Measurements from ENCODE around the gene ALAD. TPM values are rescaled to one million over a fixed set of nuclear protein-coding genes. Genes with fewer than 3 reads are reported as not detected.
A peak's percentile ranks its signal among the peaks of the same experiment; 100 is the strongest.
"Not testable (repeated sequence)": the region's sequence is repeated elsewhere in the genome, so short reads cannot be mapped to it uniquely, and the experiment has no call there.

ALAD gene
- total RNA-seq (2014; rRNA removed; shearing (Covaris generic)) = 11.9 and 20.3 TPM in 2 replicates
- polyA plus RNA-seq (2015; cell fraction: cytosol; rRNA removed) = 8.3 TPM in 2 replicates
- 16.5 and 22.7 TPM in 2 replicates for polyA plus RNA-seq (2015; cell fraction: nucleus; rRNA removed)

- peak; percentile 98 for DNase-seq (ENCODE audit: low read depth)
Observed at GRCh38 chr9:113401027-113401792, at the start of gene ALAD. Gene ALAD, minus strand, starts transcription at chr9:113401284. Its CDS starts 7,725 bp downstream, at chr9:113393559.

- no peak for DNase-seq (ENCODE audit: low read depth)
Observed at GRCh38 chr9:113449376-113449775, 48.3 kb upstream of the ALAD start.

- DNase-seq (ENCODE audit: low read depth) = peak; percentile 59
Observed at GRCh38 chr9:113446323-113446740, 45.2 kb upstream of the ALAD start.

- no peak for DNase-seq (ENCODE audit: low read depth)
Observed at GRCh38 chr9:113444736-113445135, 43.7 kb upstream of the ALAD start.

- DNase-seq (ENCODE audit: low read depth) = not testable (repeated sequence)
Observed at GRCh38 chr9:113437716-113438115, 36.6 kb upstream of the ALAD start.

GRCh38 chr9:113436728-113437515 lies 35.8 kb upstream of the ALAD start:
- no peak for DNase-seq (ENCODE audit: low read depth)

GRCh38 chr9:113431191-113431590 lies 30.1 kb upstream of the ALAD start:
- DNase-seq (ENCODE audit: low read depth) = no peak

- DNase-seq (ENCODE audit: low read depth) = no peak
Observed at GRCh38 chr9:113428062-113428615, 27.1 kb upstream of the ALAD start.

- no peak for DNase-seq (ENCODE audit: low read depth)
Observed at GRCh38 chr9:113427629-113428028, 26.5 kb upstream of the ALAD start.

GRCh38 chr9:113426701-113427100 lies 25.6 kb upstream of the ALAD start:
- no peak for DNase-seq (ENCODE audit: low read depth)

GRCh38 chr9:113425072-113425471 lies 24.0 kb upstream of the ALAD start:
- DNase-seq (ENCODE audit: low read depth) = no peak

- DNase-seq (ENCODE audit: low read depth) = no peak
Observed at GRCh38 chr9:113421726-113422125, 20.6 kb upstream of the ALAD start.

- DNase-seq (ENCODE audit: low read depth) = no peak
Observed at GRCh38 chr9:113417370-113417769, 16.3 kb upstream of the ALAD start.

GRCh38 chr9:113416149-113416721 lies 15.2 kb upstream of the ALAD start:
- no peak for DNase-seq (ENCODE audit: low read depth)

GRCh38 chr9:113410207-113410864 lies 9.3 kb upstream of the ALAD start, which contains the start of the genes C9orf43 and POLE3:
Gene C9orf43, plus strand, starts transcription at chr9:113410747. Its CDS starts 2,747 bp downstream, at chr9:113413494.
Gene POLE3, minus strand, starts transcription at chr9:113410675. Its CDS starts 382 bp downstream, at chr9:113410293.
- DNase-seq (ENCODE audit: low read depth) = peak; percentile 95

- DNase-seq (ENCODE audit: low read depth) = no peak
Observed at GRCh38 chr9:113409883-113410206, 8.8 kb upstream of the ALAD start.

- no peak for DNase-seq (ENCODE audit: low read depth)
Observed at GRCh38 chr9:113409481-113409880, 8.4 kb upstream of the ALAD start.

GRCh38 chr9:113406873-113407511 lies 5.9 kb upstream of the ALAD start:
- DNase-seq (ENCODE audit: low read depth) = peak; percentile 47

- DNase-seq (ENCODE audit: low read depth) = not testable (repeated sequence)
Observed at GRCh38 chr9:113406353-113406752, 5.3 kb upstream of the ALAD start.

GRCh38 chr9:113403646-113404045 lies 2.6 kb upstream of the ALAD start:
- no peak for DNase-seq (ENCODE audit: low read depth)

Data from HT1080 (cell line).